T-helper 9 cell (primary cell): ENCODE results near the gene YRDC.

Experiments used
- DNase-seq: peaks from one replicate; pipeline ENCODE4 v3.0.0-alpha.2; 2020

YRDC gene

DNA sequence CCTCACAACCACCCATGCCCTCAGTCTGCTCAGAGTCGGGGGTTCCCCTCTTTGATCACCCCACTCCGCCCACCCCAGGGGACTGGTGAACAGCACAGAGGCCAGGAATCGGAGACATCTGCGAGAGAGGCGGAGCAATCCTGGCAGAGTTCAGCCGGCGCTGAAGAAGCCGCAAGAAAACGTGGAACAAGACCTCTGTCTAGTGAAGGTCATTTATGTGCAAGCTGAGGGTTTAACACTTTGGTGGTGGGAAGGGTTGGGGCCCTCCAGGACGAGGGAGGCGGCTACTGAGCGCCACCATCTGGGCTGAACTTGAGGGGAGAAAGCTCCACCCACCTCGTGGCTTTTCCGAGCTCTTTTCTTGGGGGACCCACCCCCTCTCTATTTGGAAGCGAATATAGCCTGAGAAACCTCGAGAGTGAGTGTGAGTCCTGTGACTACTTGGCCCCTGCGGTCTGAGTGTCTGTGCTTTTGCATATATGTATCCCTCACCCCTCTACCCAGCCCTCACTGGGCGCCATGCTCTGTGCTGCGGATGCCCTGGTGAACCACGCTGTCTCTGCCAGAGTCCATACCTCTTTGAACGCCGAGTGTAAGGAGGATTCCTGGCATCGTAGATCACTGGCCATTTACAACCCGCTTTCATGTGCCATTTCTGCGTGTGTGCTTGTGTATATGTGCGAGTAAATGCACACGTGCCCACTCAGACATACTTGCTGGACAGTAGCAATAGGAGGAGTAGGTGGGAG lies 41.9 kb downstream of the YRDC start:
- no peak for DNase-seq

DNA sequence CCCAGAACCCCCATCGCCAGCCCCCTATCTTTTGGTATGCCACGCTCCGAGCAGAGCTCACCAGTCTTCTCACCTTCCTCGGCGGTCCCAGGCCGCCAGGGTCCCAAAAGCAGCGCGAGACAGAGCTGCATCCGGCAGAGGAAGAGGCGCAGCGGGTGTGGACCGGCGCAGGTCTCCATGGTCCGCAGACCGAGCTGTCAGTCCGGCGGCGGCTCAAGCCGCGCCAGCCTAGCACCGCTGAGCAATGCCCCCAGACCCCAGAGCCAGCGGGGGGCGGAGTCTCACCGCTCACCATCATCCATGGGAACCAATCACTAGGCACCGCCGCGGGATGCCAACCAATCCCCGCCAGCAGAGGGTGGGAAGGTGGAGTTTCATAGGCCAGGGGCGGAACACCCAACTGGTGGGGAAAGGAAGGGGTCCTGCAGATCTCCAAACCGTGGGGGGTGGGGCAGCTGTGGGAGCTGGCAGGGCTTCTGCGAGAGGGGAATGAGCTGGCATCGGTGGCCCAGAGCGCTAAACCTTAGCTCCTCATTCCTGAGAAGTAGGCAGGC lies 43.0 kb downstream of the YRDC start, which contains the start of gene EPHA10:
EPHA10 (minus strand) TSS at position 233 of the 554 bp plus-strand sequence; CDS start at position 179, 54 bp downstream.
- DNase-seq, result no peak

DNA sequence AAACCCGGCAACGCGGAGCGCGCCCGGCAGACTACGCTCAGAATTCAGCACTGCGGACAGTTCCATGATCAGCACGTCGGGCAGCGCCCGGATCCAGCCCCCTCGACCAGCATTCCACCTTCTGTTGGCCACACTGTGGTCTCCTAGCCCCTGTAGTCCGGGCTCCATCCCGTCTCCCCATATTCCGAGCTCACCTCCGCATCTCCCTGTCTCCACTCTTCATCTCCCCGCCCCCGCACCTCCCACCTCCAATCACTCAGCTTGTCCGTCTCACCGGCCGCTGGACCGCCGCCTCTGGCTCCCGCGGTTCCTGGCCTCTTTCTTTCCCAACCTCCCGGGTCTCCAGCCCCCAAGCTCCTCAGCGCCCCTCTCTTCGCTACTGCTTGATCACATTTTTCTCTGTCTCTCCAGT lies 43.6 kb downstream of the YRDC start:
- no peak for DNase-seq

DNA sequence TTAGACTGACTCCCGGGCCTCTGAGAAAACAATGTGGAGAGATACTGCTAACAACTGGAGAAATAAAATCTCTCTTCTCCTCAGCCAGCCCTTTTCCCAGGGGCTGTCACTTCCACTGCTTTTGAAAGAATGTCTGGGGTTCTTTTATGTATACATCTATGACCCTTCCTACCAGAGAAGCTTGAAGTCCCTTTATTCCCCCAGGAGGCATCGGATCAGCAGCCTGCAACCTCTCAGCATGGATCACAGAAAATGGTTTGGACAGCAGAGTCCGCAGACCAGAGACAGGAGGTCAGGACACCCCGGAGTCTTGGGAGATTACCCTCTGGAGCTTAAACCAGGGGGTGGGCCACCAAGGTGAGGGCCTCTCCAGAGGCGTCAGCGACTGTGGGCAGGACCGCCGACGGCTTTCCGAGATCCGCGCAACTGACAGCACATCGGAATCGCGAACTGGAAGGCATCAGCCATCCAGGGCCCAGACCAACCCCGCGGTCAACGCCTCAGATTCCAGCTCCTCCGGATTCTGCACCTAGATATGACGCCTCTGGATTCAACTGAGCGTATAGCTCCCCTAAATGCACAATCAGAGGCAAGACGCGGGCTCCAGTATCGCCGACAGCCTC lies 44.1 kb downstream of the YRDC start:
- DNase-seq, result no peak

DNA sequence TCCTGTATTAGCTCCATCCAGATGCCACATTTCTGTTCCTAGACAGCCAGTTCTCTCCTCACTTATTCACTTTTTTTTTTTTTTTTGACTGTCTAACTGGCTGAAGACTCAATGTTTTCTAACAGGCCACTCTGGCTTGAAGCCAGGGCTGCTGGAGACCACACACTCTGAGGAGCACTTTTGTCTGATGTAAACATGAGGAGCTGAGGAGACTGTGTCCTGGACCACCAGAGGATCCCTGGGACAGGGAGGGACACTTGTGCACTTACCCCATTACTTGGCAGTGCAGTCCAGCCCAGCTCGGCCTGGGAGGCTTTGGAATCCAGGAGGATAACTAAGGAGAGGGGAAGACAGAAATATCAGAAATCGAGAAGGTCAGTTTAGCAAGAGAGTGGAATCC lies 45.5 kb downstream of the YRDC start:
- DNase-seq, result no peak

DNA sequence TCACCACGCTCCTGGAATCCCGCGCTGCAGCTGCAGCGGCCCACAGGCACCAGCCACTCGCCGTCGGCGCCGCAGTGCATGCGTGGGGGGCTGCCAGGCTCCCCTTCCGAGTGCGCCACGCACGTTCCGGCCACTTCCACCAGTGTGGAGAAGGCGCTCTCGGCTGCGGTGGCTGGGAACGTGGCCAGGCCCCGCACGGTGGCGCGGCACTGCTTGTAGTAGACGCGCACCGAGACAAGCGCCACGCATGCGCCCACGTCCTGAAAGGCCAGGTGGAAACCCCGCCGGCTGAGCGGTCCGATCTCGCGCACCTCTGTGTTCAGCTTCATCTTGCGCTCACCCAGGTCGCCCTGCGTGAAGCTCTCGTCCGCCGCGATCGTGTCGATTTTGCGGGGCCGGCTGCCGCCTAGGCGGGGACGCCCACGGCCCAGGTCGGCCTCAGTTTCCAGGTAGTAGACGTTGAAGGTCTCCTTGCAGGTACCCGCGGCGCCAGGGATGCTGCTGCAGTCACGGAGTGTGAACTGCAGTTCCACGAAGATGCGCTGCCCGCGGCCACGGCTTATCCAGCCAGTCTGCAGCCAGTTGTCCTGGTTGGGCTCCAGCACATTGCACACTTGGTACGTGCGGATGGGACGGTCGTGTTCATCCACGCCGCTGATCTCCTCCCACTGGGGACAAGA lies 46.5 kb downstream of the YRDC start:
- DNase-seq, result no peak

DNA sequence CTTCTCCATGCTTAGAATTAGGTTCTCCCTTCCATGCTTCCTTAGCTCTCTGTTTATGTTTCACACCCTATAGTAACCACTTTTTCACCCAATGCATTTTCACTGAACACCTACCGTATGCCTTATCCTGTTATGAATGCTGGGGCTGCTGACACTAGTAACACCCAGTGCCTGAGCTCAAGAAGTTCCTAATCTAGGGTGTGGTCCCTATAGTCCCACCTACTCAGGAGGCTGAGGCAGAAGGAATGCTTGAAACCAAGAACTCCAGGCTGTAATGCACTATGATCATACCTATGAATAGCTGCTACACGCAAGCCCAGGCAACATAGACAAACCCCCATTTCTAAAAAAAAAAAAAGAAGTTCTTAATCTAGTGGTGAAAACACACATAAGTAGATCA lies 48.6 kb downstream of the YRDC start:
- no peak for DNase-seq

DNA sequence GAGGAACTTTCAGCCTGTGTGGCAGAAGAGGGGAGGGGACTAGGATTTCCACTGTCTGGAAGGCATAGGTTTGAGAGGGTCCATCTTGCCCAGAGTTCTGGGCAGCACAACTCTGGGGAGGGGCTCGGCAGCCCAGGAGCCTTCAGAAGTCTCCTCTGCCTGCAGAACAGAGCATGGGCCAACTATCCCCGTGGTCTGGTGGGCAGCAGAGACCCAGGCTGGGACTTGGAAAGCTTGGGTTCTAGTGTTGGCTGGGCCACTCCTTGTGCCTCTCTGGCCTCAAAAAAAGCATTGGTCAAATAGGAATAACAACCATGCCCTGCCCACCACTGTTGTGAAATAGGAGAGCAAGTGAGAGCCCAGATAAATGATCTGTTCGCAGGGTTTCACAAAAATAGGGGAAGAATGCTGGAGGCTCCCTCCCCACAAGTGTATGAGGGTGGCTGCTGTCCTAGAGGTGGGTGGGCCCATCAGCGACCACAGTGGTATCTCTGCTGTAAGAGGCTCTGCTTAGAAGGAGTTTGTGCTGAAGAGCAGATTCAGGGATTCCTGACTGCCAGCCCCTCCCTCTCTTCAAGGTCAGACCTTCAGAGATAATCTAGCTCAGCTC lies 52.0 kb downstream of the YRDC start:
- no peak for DNase-seq

DNA sequence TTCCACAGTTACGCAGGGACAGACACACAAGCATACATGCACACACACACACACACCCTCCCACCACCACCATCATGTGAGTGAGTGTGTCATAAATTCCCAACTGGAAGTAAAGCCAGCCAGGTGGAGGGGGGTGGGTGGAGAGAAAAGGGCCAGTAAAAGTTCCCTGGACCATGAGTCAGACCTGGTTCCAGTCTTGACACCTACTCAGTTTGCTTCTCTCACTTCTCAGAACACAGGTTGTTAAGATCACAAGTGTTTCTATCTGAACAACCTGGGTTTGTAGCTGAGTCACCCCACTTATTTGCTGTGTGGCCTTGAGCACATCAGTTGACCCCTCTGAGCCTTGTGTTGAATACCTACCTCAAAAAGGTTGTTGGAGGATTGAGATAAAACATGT lies 52.7 kb downstream of the YRDC start:
- no peak for DNase-seq

DNA sequence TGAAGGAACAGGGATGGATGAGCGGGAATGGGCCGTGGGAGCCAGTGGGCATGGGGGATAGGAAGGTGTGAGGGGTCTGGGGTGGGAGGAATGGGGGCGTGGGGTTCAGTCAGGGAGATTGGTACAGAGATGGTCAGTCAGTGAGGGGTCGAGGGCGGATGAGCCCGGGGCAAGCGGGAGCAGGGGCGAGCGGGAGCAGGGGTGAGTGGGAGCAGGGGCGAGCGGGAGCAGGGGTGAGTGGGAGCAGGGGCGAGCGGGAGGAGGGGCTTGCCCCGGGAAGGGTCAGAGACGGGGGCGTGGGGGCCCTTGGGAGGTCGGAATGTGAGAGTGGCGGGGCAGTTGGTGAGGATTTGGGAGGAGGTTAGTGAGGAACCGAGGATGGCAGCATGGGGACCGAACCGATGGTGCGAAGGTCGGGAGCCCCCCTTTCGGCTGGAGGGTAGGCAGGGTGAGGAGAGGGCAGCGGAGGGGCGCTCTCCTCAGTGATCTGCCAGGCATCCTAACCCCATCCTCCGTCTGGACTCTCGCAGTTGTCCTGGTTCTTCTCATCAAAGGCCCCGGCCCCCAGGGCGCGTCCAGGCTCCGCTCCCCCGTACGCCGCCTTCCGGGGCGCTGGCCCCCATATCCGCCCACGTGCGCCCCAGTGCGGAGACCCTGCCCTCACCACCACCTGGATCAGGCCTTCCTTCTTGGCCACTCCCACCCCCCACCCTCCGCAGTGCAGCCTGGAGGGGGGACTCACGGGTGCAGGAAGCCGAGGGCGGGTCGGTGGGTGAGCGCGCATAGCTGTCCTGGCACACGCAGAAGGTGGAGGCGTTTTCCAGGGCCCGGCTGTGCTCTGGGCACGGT lies 54.3 kb downstream of the YRDC start:
- no peak for DNase-seq
